H1 (cell line): ENCODE data around the gene PRKAG1. TPM values are rescaled to one million over a fixed set of nuclear protein-coding genes. Genes with fewer than 3 reads are reported as not detected.

Source experiments
- CTCF ChIA-PET: fragments of 300-600 bp; sonication (Branson Sonifier 250); formaldehyde crosslinking; loops from one replicate; lab custom pipeline; 2021; ENCODE audit not compliant: partially characterized antibody; lab: Charles Lee
- POLR2A ChIA-PET: fragments of 300-600 bp; sonication (Branson Sonifier 250); formaldehyde crosslinking; loops from one replicate; lab custom pipeline; 2021; ENCODE audit warnings: inconsistent platforms; ENCODE audit not compliant: partially characterized antibody; lab: Charles Lee
- DNase-seq, 2 experiments: peaks; one replicate each; pipeline versions ENCODE4 v3.0.0 to v3.0.0-alpha.2; 2010 to 2022; ENCODE audit warnings: low spot score in 2 of 2, low read depth in 1 of 2, mixed read lengths in 1 of 2
- FAIRE-seq: peaks from 2 replicates; lab custom pipeline; 2011; peaks lifted over from hg19 to GRCh38; lab: Jason Lieb, UNC
- H2AFZ ChIP-seq: 2 replicates; pipeline ENCODE4 v1.8.1; 2012; ENCODE audit warnings: low read length, inconsistent platforms
- H2AK5ac ChIP-seq: 2 replicates; pipeline ENCODE4 v1.6.1; 2013; ENCODE audit warnings: low read depth, low read length
- H2BK120ac ChIP-seq: replicated peaks from 2 replicates; pipeline ENCODE3; 2013; ENCODE audit warnings: low read depth, low read length, inconsistent platforms
- H2BK12ac ChIP-seq: 2 replicates; pipeline ENCODE4 v1.6.1; 2013; ENCODE audit warnings: low read depth, low read length
- H2BK15ac ChIP-seq: 2 replicates; pipeline ENCODE4 v1.6.1; 2013; ENCODE audit warnings: low read length
- H2BK20ac ChIP-seq: 2 replicates; pipeline ENCODE4 v1.6.1; 2013; ENCODE audit warnings: low read length
- H2BK5ac ChIP-seq: 2 replicates; pipeline ENCODE4 v1.6.1; 2013; ENCODE audit warnings: low read depth, low read length
- H3K14ac ChIP-seq: 2 replicates; pipeline ENCODE4 v1.6.1; 2013; ENCODE audit warnings: inconsistent platforms; ENCODE audit not compliant: insufficient read length
- H3K18ac ChIP-seq: 2 replicates; pipeline ENCODE4 v1.6.1; 2013; ENCODE audit warnings: low read length; ENCODE audit errors: extremely low read depth
- H3K23ac ChIP-seq: 2 replicates; pipeline ENCODE4 v1.6.1; 2013; ENCODE audit warnings: inconsistent platforms; ENCODE audit not compliant: insufficient read length
- H3K23me2 ChIP-seq: 2 replicates; pipeline ENCODE4 v1.6.1; 2013; ENCODE audit warnings: low read depth, low read length
- H3K27ac ChIP-seq: 2 replicates; pipeline ENCODE4 v1.6.1; 2011; ENCODE audit warnings: low read depth, low read length, inconsistent platforms
- H3K27me3 ChIP-seq, 4 experiments: replicated peaks in 1 of 4; 1 replicate in 1 of 4; 2 replicates in 3 of 4; pipeline versions ENCODE4 v1.6.1 to v1.8.1; 2011 to 2013; ENCODE audit warnings: low read length in 3 of 4, mild to moderate bottlenecking in 3 of 4, inconsistent platforms in 2 of 4, mixed read lengths in 2 of 4, moderate library complexity in 1 of 4; ENCODE audit not compliant: control insufficient read depth in 3 of 4, insufficient read depth in 3 of 4; ENCODE audit errors: extremely low read depth in 1 of 4
- H3K36me3 ChIP-seq, 4 experiments: 2 replicates each; pipeline versions ENCODE4 v1.6.1 to v1.8.1; 2011 to 2013; ENCODE audit warnings: mild to moderate bottlenecking in 4 of 4, low read length in 3 of 4, moderate library complexity in 2 of 4, control low read depth in 1 of 4, inconsistent platforms in 1 of 4; ENCODE audit not compliant: insufficient read depth in 4 of 4, control insufficient read depth in 2 of 4
- H3K4ac ChIP-seq: replicated peaks from 2 replicates; pipeline ENCODE3; 2013; ENCODE audit warnings: low read length, low read depth, mixed read lengths, inconsistent platforms; ENCODE audit not compliant: insufficient read length
- H3K4me1 ChIP-seq, 4 experiments: replicated peaks in 1 of 4; 1 replicate in 1 of 4; 2 replicates in 3 of 4; pipeline versions ENCODE4 v1.6.1 to v1.8.1; 2011 to 2013; ENCODE audit warnings: low read length in 3 of 4, inconsistent platforms in 2 of 4, mixed read lengths in 1 of 4; ENCODE audit not compliant: insufficient read depth in 4 of 4, control insufficient read depth in 3 of 4
- H3K4me2 ChIP-seq, 2 experiments: 2 replicates each; pipeline versions ENCODE4 v1.6.1 to v1.8.1; 2011 to 2013; ENCODE audit warnings: low read depth in 2 of 2, low read length in 2 of 2, control low read depth in 1 of 2, inconsistent platforms in 1 of 2, mild to moderate bottlenecking in 1 of 2; ENCODE audit not compliant: insufficient read depth in 1 of 2
- H3K4me3 ChIP-seq, 4 experiments: fragments of 200-600, 300-600 bp in 1 of 4; sonication (generic), shearing (Covaris generic), sonication (Bioruptor Twin) in 1 of 4; 2 replicates each; pipeline versions ENCODE4 v1.5.1 to v1.8.1; 2011 to 2016; ENCODE audit warnings: low read length in 4 of 4, low read depth in 3 of 4, control low read depth in 2 of 4, inconsistent platforms in 2 of 4, mild to moderate bottlenecking in 2 of 4, mixed read lengths in 1 of 4, moderate library complexity in 1 of 4; ENCODE audit not compliant: insufficient read depth in 2 of 4; ENCODE audit errors: extremely low read depth in 1 of 4
- H3K56ac ChIP-seq: replicated peaks from 2 replicates; pipeline ENCODE3; 2013; ENCODE audit warnings: low read depth, mild to moderate bottlenecking, mixed read lengths, low read length, inconsistent platforms; ENCODE audit not compliant: insufficient read length
- H3K79me1 ChIP-seq: 2 replicates; pipeline ENCODE4 v1.6.1; 2013; ENCODE audit warnings: low read depth, low read length, control low read depth
- H3K79me2 ChIP-seq, 2 experiments: 2 replicates each; pipeline versions ENCODE4 v1.6.1 to v1.8.1; 2012 to 2013; ENCODE audit warnings: low read length in 2 of 2, mild to moderate bottlenecking in 2 of 2, inconsistent platforms in 1 of 2; ENCODE audit not compliant: insufficient read depth in 2 of 2, control insufficient read depth in 1 of 2
- H3K9ac ChIP-seq, 4 experiments: replicated peaks in 1 of 4; 1 replicate in 1 of 4; 2 replicates in 3 of 4; pipeline versions ENCODE4 v1.6.1 to v1.8.1; 2011 to 2013; ENCODE audit warnings: low read depth in 3 of 4, low read length in 3 of 4, control low read depth in 2 of 4, mild to moderate bottlenecking in 2 of 4, moderate library complexity in 2 of 4, inconsistent platforms in 1 of 4; ENCODE audit errors: extremely low read depth in 1 of 4
- H3K9me3 ChIP-seq, 2 experiments: 2 replicates each; pipeline versions ENCODE4 v1.6.1 to v1.8.1; 2012 to 2013; ENCODE audit warnings: mild to moderate bottlenecking in 2 of 2, moderate library complexity in 2 of 2, control low read depth in 1 of 2, inconsistent platforms in 1 of 2, low read depth in 1 of 2, low read length in 1 of 2, mixed read lengths in 1 of 2; ENCODE audit not compliant: insufficient read depth in 2 of 2
- H4K20me1 ChIP-seq, 2 experiments: replicated peaks in 1 of 2; 2 replicates each; pipeline versions ENCODE3 to v1.8.1; 2011 to 2013; ENCODE audit warnings: inconsistent platforms in 2 of 2, low read length in 2 of 2, mild to moderate bottlenecking in 1 of 2; ENCODE audit not compliant: insufficient read depth in 2 of 2, control insufficient read depth in 1 of 2
- H4K5ac ChIP-seq: 2 replicates; pipeline ENCODE4 v1.6.1; 2013; ENCODE audit warnings: low read length, low read depth, mixed read lengths, inconsistent platforms; ENCODE audit not compliant: insufficient read length
- H4K8ac ChIP-seq: 2 replicates; pipeline ENCODE4 v1.8.0; 2013; ENCODE audit warnings: mild to moderate bottlenecking, moderate library complexity, low read length, inconsistent platforms; ENCODE audit not compliant: insufficient read depth; ENCODE audit errors: extremely low read depth
- H4K91ac ChIP-seq: replicated peaks from 2 replicates; pipeline ENCODE3; 2013; ENCODE audit warnings: low read length, mixed read lengths, inconsistent platforms; ENCODE audit not compliant: insufficient read length
- EGR1 ChIP-seq: IDR thresholded peaks from 2 replicates; pipeline ENCODE4 v1.6.1; 2011; ENCODE audit warnings: low read depth, low read length, borderline replicate concordance
- GTF2F1 ChIP-seq: IDR thresholded peaks from 2 replicates; pipeline ENCODE4 v1.6.1; 2012; ENCODE audit warnings: low read depth, low read length, improper control_type of control experiment, borderline replicate concordance
- KDM4A ChIP-seq: IDR thresholded peaks from one replicate; pipeline ENCODE4 v1.7.1; 2012; ENCODE audit warnings: low read depth, mild to moderate bottlenecking, moderate library complexity, low read length, inconsistent platforms; ENCODE audit not compliant: severe bottlenecking
- MAFK ChIP-seq: IDR thresholded peaks from 2 replicates; pipeline ENCODE4 v1.6.1; 2012; ENCODE audit warnings: low read depth, mild to moderate bottlenecking, improper control_type of control experiment, low read length
- PHF8 ChIP-seq: fragments of 200-600 bp; sonication (generic); conservative IDR thresholded peaks from 2 replicates; pipeline ENCODE4 v1.7.1; 2012; ENCODE audit warnings: low read depth, mild to moderate bottlenecking, inconsistent platforms, low read length, moderate library complexity
- SIRT6 ChIP-seq: IDR thresholded peaks from one replicate; pipeline ENCODE4 v1.7.1; 2012; ENCODE audit warnings: low read length, inconsistent platforms
- SIX5 ChIP-seq: IDR thresholded peaks from 2 replicates; pipeline ENCODE4 v1.6.1; 2011; ENCODE audit warnings: mild to moderate bottlenecking, low read depth, low read length
- TAF1 ChIP-seq: IDR thresholded peaks from 2 replicates; pipeline ENCODE4 v1.6.1; 2011; ENCODE audit warnings: mild to moderate bottlenecking, low read depth, low read length
- USF2 ChIP-seq: IDR thresholded peaks from 2 replicates; pipeline ENCODE4 v1.6.1; 2011; ENCODE audit warnings: low read length, improper control_type of control experiment
- ZNF274 ChIP-seq: IDR thresholded peaks from 2 replicates; pipeline ENCODE4 v1.7.0; 2012; ENCODE audit warnings: low read length, borderline replicate concordance; ENCODE audit errors: extremely low read depth
- WGBS, 2 experiments: shearing (Covaris generic) in 1 of 2; methylation state at CpG; one replicate each; pipeline versions ENCODE4 v1.1.6 to v1.1.7; 2013 to 2015; ENCODE audit warnings: low lambda C conversion rate in 2 of 2, mixed read lengths in 2 of 2, inconsistent platforms in 1 of 2, low coverage in 1 of 2, missing lambda C conversion rate in 1 of 2; ENCODE audit not compliant: insufficient replicate concordance in 2 of 2, insufficient coverage in 1 of 2, insufficient read length in 1 of 2; ENCODE audit errors: extremely low coverage in 1 of 2, missing lambda C conversion rate in 1 of 2; 5-methylcytosine and 5-hydroxymethylcytosine counted together
- polyA plus RNA-seq, 7 experiments: library from polyadenylated mRNA; depleted of rRNA in 3 of 7; stranded (reverse) in 5 of 7; unstranded in 2 of 7; fragments of >200 nt in 5 of 7; fragments of 200-250 nt in 2 of 7; gene quantifications; 1 replicate in 5 of 7; 2 replicates in 1 of 7; 4 replicates in 1 of 7; pipeline versions ENCODE4 v1.2.1 to v1.2.3, GENCODE V29; 2011 to 2013; ENCODE audit warnings: missing spikeins in 2 of 7, mixed read lengths in 2 of 7
- total RNA-seq: library from RNA; stranded (reverse); fragmentation: NEBNext Ultra II Directional; extraction: Animal tissue kit (Norgen Biotek cat#: 25700); gene quantifications from 2 replicates; pipeline ENCODE4 v1.2.1, GENCODE V29; 2021
- TF ChIP-seq, protein P1 (sequence below): IDR thresholded peaks from 2 replicates; pipeline ENCODE4 v1.6.1; 2012; ENCODE audit warnings: inconsistent platforms

Gene PRKAG1
- total and polyA plus RNA-seq, 2 of the 8 experiments (the other 6 are each of a cell fraction or from before 2014, with no cell fraction given): 38.6 to 57.5 TPM

DNA sequence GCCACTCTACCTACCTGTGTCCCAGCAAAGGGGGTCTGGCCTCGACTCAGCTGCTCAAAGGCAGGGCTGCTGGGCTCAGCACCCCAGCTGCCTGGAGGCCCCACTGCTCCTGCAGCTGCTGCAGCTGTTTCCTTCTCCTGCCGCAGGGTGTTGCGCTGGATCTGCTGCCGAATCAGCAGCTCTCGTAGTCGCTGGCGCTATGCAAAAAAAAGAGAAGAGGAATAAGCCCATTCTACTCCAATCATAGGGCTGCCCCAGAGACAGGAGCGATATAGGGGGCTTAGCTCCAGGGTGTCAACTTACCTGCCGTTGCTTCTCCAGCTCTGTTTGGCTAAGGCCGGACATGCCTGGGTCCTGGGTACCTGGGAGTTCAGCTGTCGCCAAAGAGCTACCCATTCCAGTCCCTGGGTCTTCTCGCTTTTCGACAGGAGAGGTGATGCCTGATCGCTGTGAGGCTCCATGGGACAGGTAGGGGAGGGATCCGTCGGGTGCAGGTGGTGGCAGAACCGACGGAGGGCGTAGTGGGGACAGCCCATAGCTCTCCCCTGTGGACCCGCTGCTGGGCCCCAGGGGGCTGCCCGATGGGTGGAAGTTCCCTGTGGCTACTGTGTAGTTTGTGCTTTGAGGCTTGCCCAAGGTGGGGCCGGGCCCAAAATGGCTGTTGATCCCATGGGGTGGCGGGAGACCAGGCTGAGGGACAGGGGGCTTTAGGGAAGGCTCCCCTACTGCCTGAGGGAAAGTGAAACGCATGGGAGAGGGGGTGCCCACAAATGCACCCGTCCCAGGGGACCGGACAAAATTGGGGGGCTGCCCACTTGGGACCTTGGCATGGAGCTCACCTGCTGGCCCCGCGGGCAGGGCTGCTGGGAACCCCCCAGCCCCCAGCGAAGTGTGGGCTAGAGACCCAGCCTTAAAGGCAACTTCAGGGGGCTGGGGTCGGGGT lies 21.1 kb upstream of the PRKAG1 start:
- Histone ChIP-seq H3K4me1 (no peaks in the 10 kb centered on the region), H3K27me3 (no peaks in the 10 kb centered on the region), H2AK5ac (no peak overlapping the region), H3K56ac (no peak overlapping the region), H3K9ac (no peak overlapping the region), H4K20me1 (peaks cover 15 to 34% of the 10 kb centered on the region in 2 experiments), H2BK12ac (no peak overlapping the region), H3K79me2 (no peaks in the 10 kb centered on the region), H3K4me3 (no peak overlapping the region), H3K4me2 (no peak overlapping the region), H2BK15ac (no peak overlapping the region), H3K4ac (no peak overlapping the region), H2BK20ac (no peak overlapping the region), H4K8ac (no peak overlapping the region), H3K36me3 (peaks cover 49 to 89% (median 80%) of the 10 kb centered on the region in 4 experiments), H3K27ac (no peak overlapping the region), H2AFZ (no peak overlapping the region), H3K23me2 (no peaks in the 10 kb centered on the region), H3K18ac (no peak overlapping the region), H3K23ac (no peak overlapping the region), H3K14ac (no peak overlapping the region), H2BK120ac (no peak overlapping the region), H4K5ac (no peak overlapping the region), H3K79me1 (no peaks in the 10 kb centered on the region; the same call in 1 of the 2 replicates), H3K9me3 (no peaks in the 10 kb centered on the region), H4K91ac (no peak overlapping the region), H2BK5ac (no peak overlapping the region)
- 93% methylated on average over 27 of the region's 30 CpGs; no CpG with 5 or more reads in 1 of the 2 experiments for WGBS, 2 experiments
- ChIA-PET POLR2A (interaction anchor here (0.6 to 22.2 kb wide), 6 partner anchors 1 to 376 kb away, joined by 3 to 339 read pairs (median 3); no protein-coding TSS in a partner anchor), CTCF (interaction anchor here (0.7 to 12.2 kb wide), 15 partner anchors 7 to 221 kb away, joined by 3 to 126 read pairs (median 4); no protein-coding TSS in a partner anchor)
- FAIRE-seq (no peak), DNase-seq (no peak)
- TF ChIP-seq ZNF274 (no peak), SIRT6 (no peak), GTF2F1 (no peak), KDM4A (no peak), USF2 (no peak), TAF1 (no peak), PHF8 (no peak), MAFK (no peak), EGR1 (no peak), SIX5 (no peak)
- TF ChIP-seq, protein P1, sequence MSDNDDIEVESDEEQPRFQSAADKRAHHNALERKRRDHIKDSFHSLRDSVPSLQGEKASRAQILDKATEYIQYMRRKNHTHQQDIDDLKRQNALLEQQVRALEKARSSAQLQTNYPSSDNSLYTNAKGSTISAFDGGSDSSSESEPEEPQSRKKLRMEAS: no peak
